ENCODE results near the gene PIGC. TPM values are rescaled to one million over a fixed set of nuclear protein-coding genes. Genes with fewer than 3 reads are reported as not detected.

The PIGC gene
- total and polyA plus RNA-seq, 10 of the 15 experiments (the other 5 are each of a cell fraction or from before 2014, with no cell fraction given): 11.0 to 37.3 (median 19.6) TPM

DNA sequence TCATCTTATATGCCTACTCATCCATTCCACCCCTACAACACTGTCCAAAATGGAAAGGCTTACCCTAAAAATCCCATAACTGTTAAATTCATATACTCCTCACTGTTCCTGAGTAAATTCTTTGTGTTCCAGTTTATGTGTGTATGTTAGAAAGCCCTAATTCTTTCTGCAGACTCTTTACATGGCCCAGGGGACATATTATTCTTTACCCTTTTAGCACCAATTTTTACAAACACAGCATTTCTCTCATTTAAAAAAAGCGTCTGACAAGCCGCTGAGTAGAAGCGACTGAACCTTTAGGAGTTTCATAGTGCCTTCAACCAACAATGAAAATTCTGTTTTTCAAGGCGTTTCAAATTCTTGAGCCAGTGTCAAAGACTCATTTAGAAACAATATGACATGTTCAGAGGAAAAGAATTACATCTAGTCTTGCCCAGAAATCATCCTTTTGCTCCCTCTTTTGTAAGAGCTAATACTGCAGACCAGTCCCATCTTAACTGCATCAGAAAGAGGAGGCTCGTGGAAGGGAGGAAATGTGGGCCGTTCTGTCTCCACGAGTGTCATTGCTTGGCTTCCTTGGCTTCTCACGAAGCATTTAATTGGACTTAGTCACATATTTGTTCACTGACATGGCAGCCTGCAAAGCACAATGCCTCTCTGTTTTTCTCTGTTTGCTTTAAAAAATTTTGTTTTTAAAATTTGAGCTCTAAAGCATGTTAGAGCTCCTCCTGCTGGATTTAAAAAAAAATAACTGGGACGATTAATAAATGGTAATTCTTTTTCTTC is 44.7 kb downstream of the PIGC start (continued):
- TF ChIP-seq NFXL1 (IDR thresholded peaks at IDR 0.05; ENCODE audit: borderline replicate concordance): no peak
- TF ChIP-seq, protein P1, sequence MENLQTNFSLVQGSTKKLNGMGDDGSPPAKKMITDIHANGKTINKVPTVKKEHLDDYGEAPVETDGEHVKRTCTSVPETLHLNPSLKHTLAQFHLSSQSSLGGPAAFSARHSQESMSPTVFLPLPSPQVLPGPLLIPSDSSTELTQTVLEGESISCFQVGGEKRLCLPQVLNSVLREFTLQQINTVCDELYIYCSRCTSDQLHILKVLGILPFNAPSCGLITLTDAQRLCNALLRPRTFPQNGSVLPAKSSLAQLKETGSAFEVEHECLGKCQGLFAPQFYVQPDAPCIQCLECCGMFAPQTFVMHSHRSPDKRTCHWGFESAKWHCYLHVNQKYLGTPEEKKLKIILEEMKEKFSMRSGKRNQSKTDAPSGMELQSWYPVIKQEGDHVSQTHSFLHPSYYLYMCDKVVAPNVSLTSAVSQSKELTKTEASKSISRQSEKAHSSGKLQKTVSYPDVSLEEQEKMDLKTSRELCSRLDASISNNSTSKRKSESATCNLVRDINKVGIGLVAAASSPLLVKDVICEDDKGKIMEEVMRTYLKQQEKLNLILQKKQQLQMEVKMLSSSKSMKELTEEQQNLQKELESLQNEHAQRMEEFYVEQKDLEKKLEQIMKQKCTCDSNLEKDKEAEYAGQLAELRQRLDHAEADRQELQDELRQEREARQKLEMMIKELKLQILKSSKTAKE (IDR thresholded peaks at IDR 0.05; ENCODE audit: low read depth, poor library complexity, severe bottlenecking): peak; percentile 27
- TF ChIP-seq, protein P2, sequence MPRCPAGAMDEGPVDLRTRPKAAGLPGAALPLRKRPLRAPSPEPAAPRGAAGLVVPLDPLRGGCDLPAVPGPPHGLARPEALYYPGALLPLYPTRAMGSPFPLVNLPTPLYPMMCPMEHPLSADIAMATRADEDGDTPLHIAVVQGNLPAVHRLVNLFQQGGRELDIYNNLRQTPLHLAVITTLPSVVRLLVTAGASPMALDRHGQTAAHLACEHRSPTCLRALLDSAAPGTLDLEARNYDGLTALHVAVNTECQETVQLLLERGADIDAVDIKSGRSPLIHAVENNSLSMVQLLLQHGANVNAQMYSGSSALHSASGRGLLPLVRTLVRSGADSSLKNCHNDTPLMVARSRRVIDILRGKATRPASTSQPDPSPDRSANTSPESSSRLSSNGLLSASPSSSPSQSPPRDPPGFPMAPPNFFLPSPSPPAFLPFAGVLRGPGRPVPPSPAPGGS (IDR thresholded peaks at IDR 0.05; ENCODE audit: borderline replicate concordance, insufficient read depth, low read depth, low read length, poor library complexity, severe bottlenecking): no peak
- TF ChIP-seq KLF5 (IDR thresholded peaks at IDR 0.05; ENCODE audit: partially characterized antibody): no peak
- TF ChIP-seq, protein P3, sequence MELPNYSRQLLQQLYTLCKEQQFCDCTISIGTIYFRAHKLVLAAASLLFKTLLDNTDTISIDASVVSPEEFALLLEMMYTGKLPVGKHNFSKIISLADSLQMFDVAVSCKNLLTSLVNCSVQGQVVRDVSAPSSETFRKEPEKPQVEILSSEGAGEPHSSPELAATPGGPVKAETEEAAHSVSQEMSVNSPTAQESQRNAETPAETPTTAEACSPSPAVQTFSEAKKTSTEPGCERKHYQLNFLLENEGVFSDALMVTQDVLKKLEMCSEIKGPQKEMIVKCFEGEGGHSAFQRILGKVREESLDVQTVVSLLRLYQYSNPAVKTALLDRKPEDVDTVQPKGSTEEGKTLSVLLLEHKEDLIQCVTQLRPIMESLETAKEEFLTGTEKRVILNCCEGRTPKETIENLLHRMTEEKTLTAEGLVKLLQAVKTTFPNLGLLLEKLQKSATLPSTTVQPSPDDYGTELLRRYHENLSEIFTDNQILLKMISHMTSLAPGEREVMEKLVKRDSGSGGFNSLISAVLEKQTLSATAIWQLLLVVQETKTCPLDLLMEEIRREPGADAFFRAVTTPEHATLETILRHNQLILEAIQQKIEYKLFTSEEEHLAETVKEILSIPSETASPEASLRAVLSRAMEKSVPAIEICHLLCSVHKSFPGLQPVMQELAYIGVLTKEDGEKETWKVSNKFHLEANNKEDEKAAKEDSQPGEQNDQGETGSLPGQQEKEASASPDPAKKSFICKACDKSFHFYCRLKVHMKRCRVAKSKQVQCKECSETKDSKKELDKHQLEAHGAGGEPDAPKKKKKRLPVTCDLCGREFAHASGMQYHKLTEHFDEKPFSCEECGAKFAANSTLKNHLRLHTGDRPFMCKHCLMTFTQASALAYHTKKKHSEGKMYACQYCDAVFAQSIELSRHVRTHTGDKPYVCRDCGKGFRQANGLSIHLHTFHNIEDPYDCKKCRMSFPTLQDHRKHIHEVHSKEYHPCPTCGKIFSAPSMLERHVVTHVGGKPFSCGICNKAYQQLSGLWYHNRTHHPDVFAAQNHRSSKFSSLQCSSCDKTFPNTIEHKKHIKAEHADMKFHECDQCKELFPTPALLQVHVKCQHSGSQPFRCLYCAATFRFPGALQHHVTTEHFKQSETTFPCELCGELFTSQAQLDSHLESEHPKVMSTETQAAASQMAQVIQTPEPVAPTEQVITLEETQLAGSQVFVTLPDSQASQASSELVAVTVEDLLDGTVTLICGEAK (IDR thresholded peaks at IDR 0.05; ENCODE audit: borderline replicate concordance): no peak
- no peak for TF ChIP-seq SIN3A (IDR thresholded peaks at IDR 0.05; ENCODE audit: low read depth, low read length)
- TF ChIP-seq POLR2AphosphoS5 (IDR thresholded peaks at IDR 0.05; ENCODE audit: low read length): no peak
- no peak for TF ChIP-seq TCF12 (IDR thresholded peaks at IDR 0.05; ENCODE audit: low read depth, low read length)
- TF ChIP-seq, protein P4, sequence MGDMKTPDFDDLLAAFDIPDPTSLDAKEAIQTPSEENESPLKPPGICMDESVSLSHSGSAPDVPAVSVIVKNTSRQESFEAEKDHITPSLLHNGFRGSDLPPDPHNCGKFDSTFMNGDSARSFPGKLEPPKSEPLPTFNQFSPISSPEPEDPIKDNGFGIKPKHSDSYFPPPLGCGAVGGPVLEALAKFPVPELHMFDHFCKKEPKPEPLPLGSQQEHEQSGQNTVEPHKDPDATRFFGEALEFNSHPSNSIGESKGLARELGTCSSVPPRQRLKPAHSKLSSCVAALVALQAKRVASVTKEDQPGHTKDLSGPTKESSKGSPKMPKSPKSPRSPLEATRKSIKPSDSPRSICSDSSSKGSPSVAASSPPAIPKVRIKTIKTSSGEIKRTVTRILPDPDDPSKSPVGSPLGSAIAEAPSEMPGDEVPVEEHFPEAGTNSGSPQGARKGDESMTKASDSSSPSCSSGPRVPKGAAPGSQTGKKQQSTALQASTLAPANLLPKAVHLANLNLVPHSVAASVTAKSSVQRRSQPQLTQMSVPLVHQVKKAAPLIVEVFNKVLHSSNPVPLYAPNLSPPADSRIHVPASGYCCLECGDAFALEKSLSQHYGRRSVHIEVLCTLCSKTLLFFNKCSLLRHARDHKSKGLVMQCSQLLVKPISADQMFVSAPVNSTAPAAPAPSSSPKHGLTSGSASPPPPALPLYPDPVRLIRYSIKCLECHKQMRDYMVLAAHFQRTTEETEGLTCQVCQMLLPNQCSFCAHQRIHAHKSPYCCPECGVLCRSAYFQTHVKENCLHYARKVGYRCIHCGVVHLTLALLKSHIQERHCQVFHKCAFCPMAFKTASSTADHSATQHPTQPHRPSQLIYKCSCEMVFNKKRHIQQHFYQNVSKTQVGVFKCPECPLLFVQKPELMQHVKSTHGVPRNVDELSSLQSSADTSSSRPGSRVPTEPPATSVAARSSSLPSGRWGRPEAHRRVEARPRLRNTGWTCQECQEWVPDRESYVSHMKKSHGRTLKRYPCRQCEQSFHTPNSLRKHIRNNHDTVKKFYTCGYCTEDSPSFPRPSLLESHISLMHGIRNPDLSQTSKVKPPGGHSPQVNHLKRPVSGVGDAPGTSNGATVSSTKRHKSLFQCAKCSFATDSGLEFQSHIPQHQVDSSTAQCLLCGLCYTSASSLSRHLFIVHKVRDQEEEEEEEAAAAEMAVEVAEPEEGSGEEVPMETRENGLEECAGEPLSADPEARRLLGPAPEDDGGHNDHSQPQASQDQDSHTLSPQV (IDR thresholded peaks at IDR 0.05): no peak
- TF ChIP-seq ZNF217 (IDR thresholded peaks at IDR 0.05): no peak
- TF ChIP-seq EZH2 (IDR thresholded peaks at IDR 0.05; ENCODE audit: borderline replicate concordance, control insufficient read depth, low read depth, low read length): no peak
- no peak for TF ChIP-seq ASH2L (IDR thresholded peaks at IDR 0.05; ENCODE audit: borderline replicate concordance, low read depth)
- TF ChIP-seq ATF7 (IDR thresholded peaks at IDR 0.05; ENCODE audit: low read depth): peak; percentile 24; the same call in 1 of the 2 replicates
- no peak for TF ChIP-seq BRCA1 (IDR thresholded peaks at IDR 0.05; ENCODE audit: low read depth, low read length)
- TF ChIP-seq TBL1XR1 (IDR thresholded peaks at IDR 0.05; ENCODE audit: low read depth, low read length): no peak
- no peak; the same call in 1 of the 2 replicates for TF ChIP-seq NBN (IDR thresholded peaks at IDR 0.05)
- TF ChIP-seq NR2C2 (IDR thresholded peaks at IDR 0.05; ENCODE audit: borderline replicate concordance, control insufficient read depth, insufficient read length, low read depth): no peak

Data from GM12878 (cell line).